22Rv1 (cell line): ENCODE measurements around the gene IKBIP.

Experiments
- ZFX ChIP-seq: fragments of 450-650 bp; IDR thresholded peaks from 2 replicates; pipeline ENCODE4 v1.6.1; 2017; ENCODE audit warnings: antibody characterized with exemption, borderline replicate concordance
- TF ChIP-seq, protein P1 (sequence below): fragments of 450-650 bp; IDR thresholded peaks from 2 replicates; pipeline ENCODE4 v1.5.1; 2017; ENCODE audit warnings: mild to moderate bottlenecking

DNA sequence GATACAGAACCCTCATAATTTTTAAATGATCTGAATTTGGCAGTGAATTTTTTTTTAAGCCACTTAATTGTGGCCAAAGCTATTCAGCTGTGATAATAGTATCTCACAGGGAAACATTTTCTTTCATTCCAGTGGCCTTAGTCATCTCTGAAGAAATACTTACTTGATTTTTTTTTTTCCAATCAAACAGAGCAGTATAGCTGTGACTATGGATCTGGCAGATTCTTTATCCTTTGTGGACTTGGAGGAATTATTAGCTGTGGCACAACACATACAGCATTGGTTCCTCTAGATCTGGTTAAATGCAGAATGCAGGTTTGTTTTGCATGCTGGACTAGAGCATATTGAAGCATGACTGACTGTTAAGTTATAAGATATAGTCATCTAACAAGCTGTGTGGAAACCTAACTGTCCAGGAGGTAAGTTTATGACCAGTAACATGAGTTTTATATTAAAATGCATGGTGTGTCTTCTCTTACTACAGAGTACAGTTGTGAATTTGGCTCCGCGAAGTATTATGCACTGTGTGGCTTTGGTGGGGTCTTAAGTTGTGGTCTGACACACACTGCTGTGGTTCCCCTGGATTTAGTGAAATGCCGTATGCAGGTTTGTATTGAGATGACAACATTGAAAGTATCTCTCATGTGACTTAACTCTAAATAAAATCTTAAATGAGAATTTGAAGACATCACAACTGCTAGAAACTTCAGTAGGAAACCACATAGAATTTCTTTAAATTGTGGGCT is 49.2 kb downstream of the IKBIP start:
- TF ChIP-seq, protein P1, sequence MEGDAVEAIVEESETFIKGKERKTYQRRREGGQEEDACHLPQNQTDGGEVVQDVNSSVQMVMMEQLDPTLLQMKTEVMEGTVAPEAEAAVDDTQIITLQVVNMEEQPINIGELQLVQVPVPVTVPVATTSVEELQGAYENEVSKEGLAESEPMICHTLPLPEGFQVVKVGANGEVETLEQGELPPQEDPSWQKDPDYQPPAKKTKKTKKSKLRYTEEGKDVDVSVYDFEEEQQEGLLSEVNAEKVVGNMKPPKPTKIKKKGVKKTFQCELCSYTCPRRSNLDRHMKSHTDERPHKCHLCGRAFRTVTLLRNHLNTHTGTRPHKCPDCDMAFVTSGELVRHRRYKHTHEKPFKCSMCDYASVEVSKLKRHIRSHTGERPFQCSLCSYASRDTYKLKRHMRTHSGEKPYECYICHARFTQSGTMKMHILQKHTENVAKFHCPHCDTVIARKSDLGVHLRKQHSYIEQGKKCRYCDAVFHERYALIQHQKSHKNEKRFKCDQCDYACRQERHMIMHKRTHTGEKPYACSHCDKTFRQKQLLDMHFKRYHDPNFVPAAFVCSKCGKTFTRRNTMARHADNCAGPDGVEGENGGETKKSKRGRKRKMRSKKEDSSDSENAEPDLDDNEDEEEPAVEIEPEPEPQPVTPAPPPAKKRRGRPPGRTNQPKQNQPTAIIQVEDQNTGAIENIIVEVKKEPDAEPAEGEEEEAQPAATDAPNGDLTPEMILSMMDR, result no peak
- no peak for TF ChIP-seq ZFX
